GM18498 (cell line): ENCODE results near the gene BPIFA1.

ENCODE experiments used
- ATAC-seq: cut with Tn5 transposase; IDR thresholded peaks from one replicate; pipeline ENCODE4 v1.9.1; 2021; ENCODE audit warnings: mild to moderate bottlenecking, moderate library complexity; ENCODE audit not compliant: unreplicated experiment

BPIFA1 gene

DNA sequence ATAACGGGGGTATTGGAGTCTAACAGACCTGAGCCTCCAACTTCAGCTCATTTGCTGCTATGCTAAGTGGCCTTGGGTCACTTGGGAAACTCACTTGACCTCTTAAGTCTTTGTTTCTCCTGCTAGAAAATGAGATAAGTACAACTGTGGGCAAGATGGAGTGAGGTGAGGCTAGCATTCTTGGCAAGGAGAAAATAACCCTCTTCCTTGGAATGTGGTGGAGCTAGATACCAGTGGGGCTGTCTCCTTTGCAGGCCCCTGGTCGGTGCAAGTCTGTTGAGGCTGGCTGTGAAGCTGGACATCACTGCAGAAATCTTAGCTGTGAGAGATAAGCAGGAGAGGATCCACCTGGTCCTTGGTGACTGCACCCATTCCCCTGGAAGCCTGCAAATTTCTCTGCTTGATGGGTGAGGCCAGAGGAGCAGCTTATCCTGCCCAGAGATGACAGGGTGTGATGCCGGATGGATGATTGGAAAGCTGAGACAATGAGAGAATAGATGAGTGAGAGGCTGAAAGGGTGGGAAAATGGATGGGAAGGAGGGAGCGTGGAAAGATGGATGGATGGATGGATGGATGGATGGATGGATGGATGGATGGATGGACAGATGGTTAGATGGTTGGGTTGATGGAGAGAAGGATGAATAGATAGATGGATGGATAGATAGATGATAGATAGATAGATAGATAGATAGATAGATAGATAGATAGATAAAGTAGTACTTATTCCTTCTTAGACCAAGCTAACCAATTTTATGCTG is 4.4 kb downstream of the BPIFA1 start:
- no peak for ATAC-seq

DNA sequence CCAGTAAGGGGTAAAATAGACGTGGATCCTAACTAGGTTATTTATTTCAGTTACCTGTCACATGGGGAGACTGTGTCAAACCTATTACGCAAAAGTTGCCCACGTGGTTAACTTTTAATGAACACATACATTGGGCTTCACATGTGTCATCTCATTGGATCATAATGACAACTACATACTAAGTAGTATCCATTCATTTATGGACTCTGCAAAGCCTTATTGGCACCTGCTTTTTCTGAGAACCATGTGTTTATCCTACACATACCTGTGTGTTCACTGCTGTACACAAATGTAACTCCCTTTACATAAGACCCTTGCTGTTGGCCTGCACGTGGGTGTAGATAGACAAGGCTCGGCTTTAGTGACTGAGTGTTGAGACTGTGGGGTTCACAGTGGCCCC is 5.1 kb downstream of the BPIFA1 start:
- no peak for ATAC-seq

DNA sequence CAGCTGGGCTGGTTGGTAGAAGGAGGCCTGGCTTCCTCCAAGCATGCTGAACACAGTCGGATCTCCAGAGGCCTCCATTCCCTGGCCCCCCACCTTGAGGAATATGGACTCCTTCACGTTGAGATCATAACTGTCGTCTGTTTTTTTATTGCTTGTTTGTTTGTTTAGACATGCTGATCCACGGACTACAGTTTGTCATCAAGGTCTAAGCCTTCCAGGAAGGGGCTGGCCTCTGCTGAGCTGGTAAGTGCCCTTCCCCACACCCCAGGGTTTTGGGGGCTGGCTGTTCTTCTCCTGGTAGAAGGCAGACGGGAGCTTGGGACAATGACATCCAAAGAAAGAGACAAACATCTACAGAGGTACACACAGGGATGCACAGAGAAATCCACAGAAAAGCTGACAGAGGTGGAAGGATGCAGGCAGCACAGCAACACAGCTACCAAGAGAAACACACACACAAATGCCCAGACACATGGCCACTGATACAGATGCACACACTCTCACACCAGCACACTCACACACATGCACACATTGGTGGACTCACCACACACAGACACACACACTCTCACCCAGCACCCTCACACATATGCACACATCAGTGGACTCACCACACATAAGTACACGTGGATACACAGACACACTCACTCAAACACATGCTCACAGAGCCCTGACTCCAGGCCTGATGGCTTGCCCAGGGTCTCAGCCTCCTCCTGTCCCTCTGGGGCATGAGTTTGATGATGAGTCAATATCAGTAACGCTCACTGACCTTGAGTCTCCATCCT is 6.7 kb downstream of the BPIFA1 start:
- no peak for ATAC-seq

DNA sequence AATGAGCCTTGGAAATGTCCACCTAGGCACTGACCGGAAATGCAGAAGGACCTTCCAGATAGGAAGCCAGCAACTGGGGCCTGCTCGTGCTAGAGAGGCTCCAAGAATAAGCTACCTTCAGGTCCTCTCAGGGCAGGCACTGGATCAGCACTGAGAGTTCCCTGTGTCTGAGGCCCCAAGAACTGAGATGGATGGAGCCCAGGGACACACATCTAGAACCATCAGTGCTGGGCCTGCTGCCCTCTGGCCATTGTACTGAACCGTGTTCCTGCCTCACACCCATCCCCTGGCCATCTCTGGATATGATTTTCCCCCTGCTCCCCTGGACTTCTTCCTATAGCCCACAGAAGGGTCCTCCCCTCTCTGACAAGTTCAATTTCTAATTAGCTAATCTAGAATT is 10.3 kb downstream of the BPIFA1 start:
- no peak for ATAC-seq

DNA sequence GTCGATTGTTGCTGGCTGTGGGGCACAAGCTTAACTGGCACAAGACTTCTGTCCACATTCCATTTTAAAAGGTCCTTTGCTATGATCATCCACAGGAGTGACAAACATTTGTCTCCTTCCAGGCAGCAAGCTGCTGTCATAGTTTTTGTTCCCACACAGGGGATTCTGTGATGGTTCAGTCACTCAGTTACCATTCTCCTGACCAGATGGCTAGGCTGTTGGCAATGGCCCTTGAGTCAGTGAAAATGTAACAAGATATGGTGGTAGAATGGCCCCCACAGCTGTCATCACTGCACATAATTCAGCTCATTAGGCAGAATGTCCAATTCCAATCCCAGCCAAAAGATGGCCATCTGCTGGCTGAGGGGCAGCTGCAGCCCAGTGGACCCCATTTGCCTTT is 13.7 kb downstream of the BPIFA1 start:
- ATAC-seq: no peak

DNA sequence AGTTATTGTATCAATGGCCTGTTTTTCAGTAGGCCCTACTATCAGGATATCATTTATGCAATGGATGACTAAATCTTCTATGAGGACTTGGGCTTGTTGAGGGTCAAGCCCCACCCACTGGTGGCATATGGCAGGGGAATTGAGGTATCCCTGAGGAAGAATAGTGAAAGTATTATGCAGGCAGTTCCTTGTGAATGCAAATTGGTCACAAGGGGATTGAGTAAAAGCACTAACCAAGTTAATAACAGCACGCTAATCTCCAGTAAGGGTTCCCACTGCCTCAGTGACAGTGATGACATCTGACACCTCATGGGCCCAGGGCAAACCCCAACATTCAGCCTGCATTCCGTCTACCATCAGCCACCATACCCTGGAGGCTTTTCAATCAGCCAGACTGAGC is 14.9 kb downstream of the BPIFA1 start:
- ATAC-seq: no peak

DNA sequence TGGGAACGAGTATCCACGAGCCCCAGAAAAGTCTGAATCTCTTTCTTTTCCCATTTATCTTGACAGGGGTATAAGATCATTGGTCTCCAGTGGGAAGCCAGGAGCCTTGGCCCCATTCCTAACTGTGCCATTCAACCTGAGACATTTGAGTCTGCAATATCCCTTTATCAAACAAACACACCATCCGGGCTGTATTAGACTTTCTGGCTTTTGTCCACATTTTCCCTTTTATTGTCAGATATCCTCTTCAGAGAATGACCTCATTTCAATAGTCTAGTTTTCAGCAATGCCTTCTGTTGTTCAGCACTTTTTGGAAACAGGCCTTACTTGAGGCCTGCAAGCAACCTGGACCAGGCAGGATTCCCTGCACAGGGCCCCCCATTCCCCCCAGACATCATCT is 15.7 kb downstream of the BPIFA1 start:
- ATAC-seq: no peak

DNA sequence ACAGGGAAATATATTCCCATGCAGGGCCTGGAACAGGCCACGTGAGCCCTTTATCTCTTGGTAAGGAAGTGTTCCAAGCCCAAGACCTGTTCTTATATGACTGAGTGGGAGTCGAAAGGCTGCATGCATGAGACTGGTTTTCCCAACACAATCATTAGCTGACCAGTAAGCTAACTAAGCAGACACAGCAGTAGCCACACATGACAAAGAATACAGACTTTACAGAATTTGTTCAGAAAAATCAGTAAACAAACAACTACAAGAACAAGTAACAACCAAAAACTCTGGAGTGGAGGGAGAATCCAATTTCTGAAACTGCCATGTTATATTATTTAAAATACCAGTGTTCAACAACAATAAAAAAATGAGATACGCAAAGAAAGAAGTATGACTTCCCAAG is 16.7 kb downstream of the BPIFA1 start:
- no peak for ATAC-seq

DNA sequence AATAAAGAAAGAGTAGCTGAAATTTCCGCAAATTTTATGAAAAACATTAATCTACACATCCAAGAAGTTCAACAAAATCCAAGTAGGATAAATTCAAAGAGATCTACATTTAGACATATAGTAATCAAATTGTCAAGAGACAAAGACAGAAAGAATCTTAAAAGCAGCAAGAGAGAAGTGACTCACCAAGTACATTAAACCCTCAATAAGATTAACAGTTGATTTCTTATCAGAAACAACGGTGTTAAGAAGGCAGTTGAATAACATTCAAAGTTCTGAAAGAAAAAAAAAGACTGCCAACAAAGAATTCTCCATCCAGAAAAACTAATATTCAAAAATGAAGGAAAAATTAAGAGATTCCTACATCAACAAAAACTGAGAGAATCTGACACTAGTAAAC is 19.2 kb downstream of the BPIFA1 start:
- ATAC-seq: no peak

DNA sequence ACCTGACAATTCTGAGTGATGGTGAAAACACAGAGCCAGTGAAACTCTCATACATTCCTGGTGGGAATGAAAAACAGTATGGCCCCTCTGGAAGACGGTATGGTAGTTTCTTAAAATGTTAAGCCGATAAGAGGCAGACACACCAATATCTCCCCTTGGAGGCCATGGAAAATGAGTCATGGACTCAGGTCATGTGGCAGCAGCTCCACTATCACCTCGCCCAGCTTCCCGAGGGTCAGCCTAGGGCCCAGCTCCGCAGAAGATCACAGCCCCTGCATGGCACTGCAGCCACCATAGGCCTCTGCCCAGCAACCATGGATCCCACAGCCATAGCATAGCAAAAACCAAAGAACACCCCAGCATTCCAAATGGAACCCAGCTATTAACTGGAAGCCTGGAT is 21.4 kb downstream of the BPIFA1 start:
- no peak for ATAC-seq

DNA sequence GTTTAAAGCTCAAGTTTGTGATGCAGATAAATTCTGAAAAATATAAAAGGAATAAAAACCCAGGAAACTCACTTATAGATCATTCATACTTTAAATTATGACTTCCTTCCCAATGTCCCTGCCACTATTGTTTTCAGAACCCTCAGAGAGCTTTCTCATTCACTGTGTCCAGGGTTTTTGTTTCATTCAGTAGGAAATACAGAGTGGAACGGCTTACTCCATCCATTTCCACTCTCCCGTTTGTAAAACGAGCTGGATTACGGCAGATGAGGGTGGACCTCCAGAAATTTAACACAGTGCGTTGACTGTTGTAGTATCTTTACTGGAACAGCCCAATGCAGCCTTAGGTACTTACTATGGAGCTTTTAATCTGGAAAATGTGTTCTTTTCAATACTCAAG is 23.6 kb downstream of the BPIFA1 start:
- ATAC-seq: no peak

DNA sequence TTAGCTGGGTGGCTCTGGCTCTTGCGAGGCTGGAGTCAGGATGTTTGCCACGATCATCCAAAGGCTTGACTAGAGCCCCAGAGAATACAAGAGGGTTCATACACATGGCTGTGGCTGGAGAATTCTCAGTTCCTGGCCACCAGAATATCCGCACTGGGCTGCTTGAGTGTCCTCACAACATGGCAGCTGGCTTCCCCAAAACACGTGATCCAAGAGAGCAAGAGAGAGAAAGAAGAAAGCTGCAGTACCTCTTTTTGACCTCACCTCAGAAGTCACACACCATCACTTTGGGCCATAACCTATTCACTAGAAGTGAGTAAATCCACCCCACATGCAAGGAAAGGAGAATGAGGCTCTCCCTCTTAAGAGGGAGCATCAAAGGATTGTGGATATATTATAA is 25.7 kb downstream of the BPIFA1 start:
- ATAC-seq: no peak

DNA sequence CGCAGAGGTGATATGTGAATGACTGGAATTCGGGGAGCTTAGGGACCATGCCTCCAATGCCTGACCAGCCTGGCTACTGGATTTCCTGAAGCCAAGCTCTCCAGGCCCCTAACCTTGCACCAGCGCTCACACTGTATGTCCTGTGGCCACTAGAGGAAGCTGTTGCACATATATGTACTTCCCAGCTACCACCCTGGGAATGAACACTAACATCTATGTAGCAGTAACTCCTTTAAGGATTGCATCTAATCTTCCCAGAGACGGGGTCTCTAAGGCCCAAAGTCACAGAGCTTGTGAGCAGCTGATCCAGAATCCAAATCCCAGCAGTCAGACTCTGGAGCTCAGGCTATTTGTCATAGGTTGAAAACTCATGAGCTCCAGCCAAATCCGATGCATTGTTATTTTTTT is 26.9 kb downstream of the BPIFA1 start:
- ATAC-seq: no peak

DNA sequence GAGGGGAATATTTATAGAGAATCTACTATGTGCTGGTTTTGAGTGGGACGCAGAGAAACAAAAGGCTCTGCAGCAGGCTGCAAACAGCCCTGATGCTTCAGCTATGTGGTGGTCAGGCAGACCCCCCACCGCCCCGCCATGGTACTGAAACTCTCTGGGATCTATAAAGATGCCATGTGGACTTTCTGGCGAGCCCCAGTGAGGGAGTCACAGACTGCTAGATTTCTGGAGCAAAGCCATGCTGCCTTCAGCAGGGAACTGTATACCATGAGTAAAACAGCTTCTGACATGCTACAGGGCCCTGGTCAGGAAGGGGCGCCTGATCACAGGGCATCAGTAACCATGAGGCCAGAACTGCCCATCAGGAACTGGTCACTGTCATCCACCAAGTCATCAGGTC is 28.0 kb downstream of the BPIFA1 start:
- ATAC-seq: no peak

DNA sequence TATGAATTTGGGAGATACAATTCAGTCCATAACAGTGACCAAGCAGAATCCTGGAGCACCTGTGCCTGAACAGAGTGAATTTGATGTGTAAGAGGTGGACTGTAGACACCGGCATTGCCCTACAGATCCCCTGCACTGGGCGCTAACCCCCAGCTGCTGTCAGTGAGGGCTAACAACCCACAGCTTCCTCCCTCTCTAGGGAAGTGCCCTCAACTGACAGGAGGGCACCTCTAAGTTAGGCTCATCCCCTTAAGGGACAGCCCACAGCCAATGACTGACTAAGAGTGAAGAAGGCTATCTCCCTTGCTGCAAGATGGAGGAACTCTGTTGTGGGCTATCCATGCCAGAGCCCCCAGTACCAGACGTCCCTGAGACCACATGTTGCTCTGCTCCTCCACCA is 31.9 kb downstream of the BPIFA1 start:
- ATAC-seq: no peak

DNA sequence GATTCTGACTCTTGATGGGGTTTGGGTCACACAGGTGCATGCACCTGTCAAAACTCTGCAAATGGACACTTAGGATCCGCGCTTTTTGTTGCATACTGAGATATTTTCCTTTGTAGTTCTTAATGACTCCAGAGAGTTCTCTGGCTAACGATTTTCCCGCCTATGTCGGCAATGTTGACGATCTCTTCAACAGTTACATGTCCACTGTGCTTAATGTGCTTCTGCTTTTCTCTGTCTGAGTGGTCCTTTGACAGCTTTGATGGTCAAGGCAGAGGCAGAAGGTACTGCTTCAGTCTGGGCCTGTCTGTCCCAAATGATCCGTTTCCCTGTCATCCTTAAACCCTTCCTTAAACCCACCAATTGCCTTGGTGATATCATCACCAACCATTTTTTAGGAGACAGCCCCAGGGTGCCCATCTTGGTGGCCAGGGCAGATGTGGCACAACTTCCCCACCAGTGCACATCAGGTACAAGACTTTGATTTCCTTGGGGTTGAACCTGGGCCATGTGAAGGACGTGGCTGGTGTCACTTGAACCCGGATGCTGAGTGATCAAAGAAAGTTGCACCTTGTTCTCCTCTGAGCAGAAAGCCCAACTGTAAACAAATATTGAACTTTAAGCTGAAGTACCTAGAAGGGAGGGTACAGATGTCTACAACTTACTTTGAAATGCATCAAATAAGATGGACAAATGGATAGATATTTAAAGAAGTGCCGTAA is 36.5 kb downstream of the BPIFA1 start:
- ATAC-seq: no peak

DNA sequence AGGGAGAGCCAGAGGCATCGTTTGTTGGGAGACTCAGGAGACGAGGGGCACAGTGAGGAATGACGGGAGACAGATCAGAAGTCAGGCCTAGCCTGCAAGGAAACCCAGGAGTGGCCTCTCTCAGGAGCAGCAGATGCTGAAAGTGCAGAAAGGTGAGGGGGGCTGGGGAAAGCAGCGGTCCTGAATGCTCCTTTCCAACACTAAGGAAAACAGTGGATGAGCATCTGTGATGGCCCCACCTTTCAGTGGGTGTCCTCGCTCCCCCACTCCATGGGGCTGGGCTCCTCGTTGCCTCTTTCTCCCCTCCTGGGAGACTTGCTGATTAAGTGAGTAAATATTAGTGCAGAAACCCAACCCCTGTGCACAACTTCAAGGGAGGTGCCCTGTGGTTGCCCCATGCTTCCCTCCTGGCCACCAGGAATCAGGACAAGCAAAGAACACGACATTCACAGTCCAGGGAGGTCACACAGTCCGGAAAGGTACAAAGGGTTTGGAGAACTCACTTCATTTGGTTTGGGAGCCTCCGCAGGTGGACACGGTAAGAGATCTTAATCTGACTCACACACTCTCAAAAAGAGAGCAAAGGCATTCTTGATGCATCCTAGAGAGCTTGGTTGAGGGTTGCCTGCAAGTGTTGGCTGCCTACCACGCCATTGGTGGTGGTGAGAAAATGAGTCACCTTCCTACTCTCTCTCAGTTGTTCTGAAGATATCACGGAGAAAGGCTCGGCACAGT is 37.5 kb downstream of the BPIFA1 start:
- ATAC-seq: no peak

DNA sequence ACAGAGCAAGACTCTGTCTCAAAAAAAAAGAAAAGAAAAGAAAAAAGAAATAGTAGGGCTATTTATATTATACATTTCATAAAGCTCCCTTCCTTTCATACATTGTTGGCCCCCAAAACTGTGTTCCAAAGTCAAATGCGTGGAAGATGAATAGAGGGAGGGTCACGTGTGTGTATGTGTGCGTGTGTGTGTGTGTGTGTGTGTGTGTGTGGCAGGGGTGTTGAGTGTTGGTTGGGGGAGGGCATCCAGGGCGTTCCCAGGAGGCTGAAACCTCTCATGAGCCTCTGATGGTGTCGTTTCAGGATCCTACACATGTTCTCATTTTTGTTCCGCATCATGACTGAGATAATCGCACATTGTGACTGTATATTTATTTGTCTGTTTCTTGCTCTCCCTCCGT is 39.4 kb downstream of the BPIFA1 start:
- no peak for ATAC-seq

DNA sequence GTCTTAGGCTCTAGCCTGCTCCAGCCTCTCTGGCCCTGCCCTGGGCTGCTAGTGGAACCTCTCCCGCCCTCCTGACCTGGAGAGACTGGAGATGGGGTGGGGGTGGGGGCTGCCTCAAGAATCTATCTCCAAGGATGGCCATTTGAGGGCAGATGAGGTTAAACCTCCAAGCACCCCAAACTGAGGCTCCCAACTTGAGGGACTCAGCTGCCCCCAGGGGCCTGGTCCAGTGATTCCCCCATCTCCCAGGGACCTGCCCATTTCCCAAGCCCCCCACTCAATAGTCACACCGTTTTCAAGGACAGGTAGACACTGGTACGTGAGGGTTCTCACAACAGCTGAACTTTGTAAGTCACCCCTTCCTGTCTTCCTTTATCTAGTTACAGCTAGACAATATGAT is 40.1 kb downstream of the BPIFA1 start:
- ATAC-seq: no peak

DNA sequence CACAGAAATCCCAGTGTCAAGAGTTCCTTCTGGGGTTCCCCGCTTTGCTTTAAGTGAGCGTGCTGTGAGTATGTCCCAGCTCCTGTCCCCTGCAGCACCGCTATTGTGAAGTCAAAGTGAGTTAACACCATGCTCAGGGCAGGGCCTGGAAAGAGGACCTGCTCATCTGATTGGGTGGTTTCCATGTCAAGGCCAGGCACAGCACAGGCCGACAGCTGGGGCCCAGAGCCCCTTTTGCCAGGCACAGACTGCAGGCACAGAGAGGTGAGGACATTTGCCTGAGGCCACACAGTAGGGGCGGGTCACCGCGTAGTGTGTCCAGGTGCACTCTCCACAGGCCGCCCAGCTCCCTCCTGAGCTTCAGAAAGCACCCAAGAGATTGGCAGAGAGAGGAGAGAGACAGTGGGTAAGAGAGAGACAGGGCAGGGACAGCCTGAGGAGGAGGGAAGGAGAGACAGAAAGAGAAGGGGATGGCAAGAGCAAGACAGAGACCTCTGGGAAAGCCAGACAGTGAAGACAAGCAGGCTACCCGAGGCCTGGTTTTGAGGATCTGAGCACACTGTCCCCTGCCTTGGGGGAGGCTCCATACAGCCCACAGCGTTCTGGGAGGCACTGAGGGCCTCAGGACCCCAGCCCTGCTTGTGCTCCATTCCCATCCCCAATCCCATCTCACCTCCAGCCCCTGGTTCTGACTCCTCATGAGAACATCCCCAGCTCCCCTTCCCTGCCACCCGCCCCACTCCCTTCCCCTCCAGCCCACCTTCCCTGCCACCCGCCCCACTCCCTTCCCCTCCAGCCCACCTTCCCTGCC is 40.7 kb downstream of the BPIFA1 start:
- ATAC-seq: no peak
